DMS53 treated with DMSO at 0.1 percent for 48 hours (cell line): ENCODE data around the gene DNMT3B.

Source experiments
- DNase-seq: peaks from one replicate; lab custom pipeline; 2025; ENCODE audit not compliant: unreplicated experiment; lab: John Stamatoyannopoulos, UW

Gene DNMT3B

GRCh38 chr20:32849577-32849976 lies 87.4 kb downstream of the DNMT3B start:
- DNase-seq, result no peak

- no peak for DNase-seq
These were observed 93.2 kb downstream of the DNMT3B start for GRCh38 chr20:32855387-32855786.

GRCh38 chr20:32858189-32858588 lies 96.0 kb downstream of the DNMT3B start:
- DNase-seq, result no peak
